Neuronal stem cell (in vitro differentiated cells): Measurements from ENCODE around the gene ATXN7.

ENCODE experiments used
- DNase-seq: peaks from one replicate; pipeline ENCODE4 v3.0.0-alpha.2; 2013; ENCODE audit warnings: low spot score
- H2AFZ ChIP-seq: one replicate; pipeline ENCODE4 v1.6.1; 2013; ENCODE audit warnings: mild to moderate bottlenecking, low read length, inconsistent platforms
- H2AK5ac ChIP-seq: 2 replicates; pipeline ENCODE4 v1.6.1; 2013; ENCODE audit warnings: low read depth, mild to moderate bottlenecking, inconsistent platforms, low read length, moderate library complexity, mixed read lengths
- H2BK120ac ChIP-seq: 2 replicates; pipeline ENCODE4 v1.6.1; 2013; ENCODE audit warnings: low read depth, mild to moderate bottlenecking, inconsistent platforms, low read length, moderate library complexity, mixed read lengths
- H2BK12ac ChIP-seq: one replicate; pipeline ENCODE4 v1.6.1; 2013; ENCODE audit warnings: low read length, inconsistent platforms
- H2BK15ac ChIP-seq: 2 replicates; pipeline ENCODE4 v1.6.1; 2013; ENCODE audit warnings: mild to moderate bottlenecking, low read length, inconsistent platforms, mixed read lengths
- H2BK5ac ChIP-seq: one replicate; pipeline ENCODE4 v1.6.1; 2013; ENCODE audit warnings: inconsistent platforms, mild to moderate bottlenecking, low read length, moderate library complexity
- H3K14ac ChIP-seq: one replicate; pipeline ENCODE4 v1.6.1; 2013; ENCODE audit warnings: low read length, inconsistent platforms
- H3K18ac ChIP-seq: 2 replicates; pipeline ENCODE4 v1.6.1; 2013; ENCODE audit warnings: low read length, inconsistent platforms
- H3K23ac ChIP-seq: 2 replicates; pipeline ENCODE4 v1.6.1; 2013; ENCODE audit warnings: low read depth, mild to moderate bottlenecking, mixed read lengths, low read length, inconsistent platforms; ENCODE audit not compliant: poor library complexity
- H3K27ac ChIP-seq: replicated peaks from 3 replicates; pipeline ENCODE4 v1.5.1; 2013; ENCODE audit warnings: low read length, inconsistent platforms
- H3K27me3 ChIP-seq, 3 experiments: 2 replicates each; pipeline ENCODE4 v1.6.1; 2013; ENCODE audit warnings: low read length in 3 of 3, mild to moderate bottlenecking in 2 of 3, inconsistent platforms in 1 of 3, low read depth in 1 of 3, mixed read lengths in 1 of 3, moderate library complexity in 1 of 3; ENCODE audit not compliant: control insufficient read depth in 3 of 3, insufficient read depth in 3 of 3
- H3K36me3 ChIP-seq, 2 donors: replicated peaks in 1 of 2; 2 replicates each; pipeline ENCODE4 v1.6.1; 2013; ENCODE audit warnings: low read length in 2 of 2; ENCODE audit not compliant: control insufficient read depth in 2 of 2, insufficient read depth in 2 of 2
- H3K4ac ChIP-seq: 2 replicates; pipeline ENCODE4 v1.6.1; 2013; ENCODE audit warnings: inconsistent platforms, mild to moderate bottlenecking, low read length, moderate library complexity
- H3K4me1 ChIP-seq, 2 donors: 1 replicate in 1 of 2; 2 replicates in 1 of 2; pipeline ENCODE4 v1.6.1; 2013; ENCODE audit warnings: low read length in 2 of 2, low read depth in 1 of 2; ENCODE audit not compliant: control insufficient read depth in 2 of 2, insufficient read depth in 1 of 2
- H3K4me2 ChIP-seq: one replicate; pipeline ENCODE4 v1.6.1; 2013; ENCODE audit warnings: mild to moderate bottlenecking, low read length, inconsistent platforms; ENCODE audit not compliant: insufficient read depth, poor library complexity, severe bottlenecking
- H3K4me3 ChIP-seq, 2 donors: 2 replicates each; pipeline ENCODE4 v1.5.1; 2013; ENCODE audit warnings: low read length in 2 of 2, mild to moderate bottlenecking in 2 of 2, inconsistent platforms in 1 of 2, moderate library complexity in 1 of 2
- H3K79me1 ChIP-seq: one replicate; pipeline ENCODE4 v1.6.1; 2013; ENCODE audit warnings: low read depth, mild to moderate bottlenecking, inconsistent platforms, low read length, moderate library complexity
- H3K9ac ChIP-seq: one replicate; pipeline ENCODE4 v1.6.1; 2013; ENCODE audit warnings: mild to moderate bottlenecking, low read depth, low read length, inconsistent platforms; ENCODE audit not compliant: poor library complexity
- H3K9me3 ChIP-seq, 2 donors: replicated peaks in 1 of 2; 2 replicates each; pipeline versions ENCODE3 to v1.6.1; 2013; ENCODE audit warnings: low read length in 2 of 2, mild to moderate bottlenecking in 2 of 2, inconsistent platforms in 1 of 2, low read depth in 1 of 2, mixed read lengths in 1 of 2, moderate library complexity in 1 of 2; ENCODE audit not compliant: control insufficient read depth in 2 of 2, insufficient read depth in 1 of 2
- H4K8ac ChIP-seq: one replicate; pipeline ENCODE4 v1.6.1; 2013; ENCODE audit warnings: low read depth, mild to moderate bottlenecking, inconsistent platforms, low read length, moderate library complexity
- H4K91ac ChIP-seq: one replicate; pipeline ENCODE4 v1.6.1; 2013; ENCODE audit warnings: low read length, low read depth, mild to moderate bottlenecking, inconsistent platforms; ENCODE audit not compliant: poor library complexity
- WGBS, 2 donors: extraction: QIAGEN DNeasy Blood & Tissue Kit; methylation state at CpG; one replicate each; pipeline ENCODE4 v1.1.7; 2013; ENCODE audit warnings: missing lambda C conversion rate in 2 of 2, mixed read lengths in 1 of 2; ENCODE audit not compliant: insufficient read length in 2 of 2, insufficient replicate concordance in 1 of 2; ENCODE audit errors: extremely low coverage in 2 of 2; 5-methylcytosine and 5-hydroxymethylcytosine counted together

Gene ATXN7

DNA sequence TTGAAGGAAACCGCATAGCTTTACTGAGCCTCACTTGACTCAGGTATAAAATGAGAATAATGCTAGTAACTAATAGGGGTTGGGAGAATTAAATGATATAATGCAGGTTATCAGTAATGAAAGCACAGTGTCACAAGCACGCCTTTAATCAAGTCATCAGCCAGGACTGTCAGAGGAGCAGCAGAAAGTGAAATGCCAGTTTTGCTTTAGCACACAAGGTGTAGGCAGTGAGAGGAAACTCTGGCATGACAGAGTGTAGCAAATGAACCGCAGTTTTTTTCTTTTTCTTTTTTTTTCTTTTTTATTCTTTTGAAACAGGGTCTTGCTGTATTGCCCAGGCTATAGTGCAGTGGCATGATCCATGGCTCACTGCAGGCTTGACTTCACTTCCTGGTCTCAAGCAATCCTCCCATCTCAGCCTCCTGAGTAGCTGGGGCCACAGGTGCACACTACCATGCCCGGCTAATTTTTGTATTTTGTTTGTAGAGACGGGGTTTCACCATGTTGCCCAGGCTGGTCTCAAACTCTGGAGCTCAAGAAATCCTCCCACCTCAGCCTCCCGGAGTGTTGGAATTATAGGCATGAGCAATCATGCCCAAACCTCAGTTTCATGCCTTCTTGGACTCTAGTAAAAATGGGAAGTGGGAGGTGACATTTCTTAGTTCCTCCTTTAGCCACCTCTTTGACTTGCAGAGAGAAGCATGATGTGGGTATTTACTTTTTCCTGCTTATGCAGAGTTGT is 58.2 kb downstream of the ATXN7 start:
- Histone ChIP-seq H3K23ac (no peak overlapping the region), H3K9ac (no peak overlapping the region), H3K4me1 (no peaks in the 10 kb centered on the region), H3K4me2 (no peak overlapping the region), H2AK5ac (no peak overlapping the region), H3K27ac (no peak overlapping the region), H2BK5ac (no peak overlapping the region), H2BK120ac (no peak overlapping the region), H3K18ac (no peak overlapping the region), H3K4me3 (no peak overlapping the region), H3K27me3 (no peaks in the 10 kb centered on the region), H3K9me3 (peaks cover 5 to 23% of the 10 kb centered on the region in 2 donors), H2AFZ (no peak overlapping the region), H2BK12ac (no peak overlapping the region), H3K36me3 (peaks cover 31 to 93% of the 10 kb centered on the region in 2 donors), H4K8ac (no peak overlapping the region), H2BK15ac (no peak overlapping the region), H3K14ac (no peak overlapping the region), H3K79me1 (peaks cover 6% of the 10 kb centered on the region), H4K91ac (no peak overlapping the region), H3K4ac (no peak overlapping the region)
- no CpG with 5 or more reads among the region's 6 CpGs for WGBS, 2 donors
- DNase-seq: no peak

- H3K18ac ChIP-seq: no peak overlapping the region
- no CpG with 5 or more reads among the region's 2 CpGs for WGBS, 2 donors
- H2AK5ac ChIP-seq: no peak overlapping the region
- H3K36me3 ChIP-seq: peaks cover 28 to 86% of the 10 kb centered on the region in 2 donors
- H2BK15ac ChIP-seq: no peak overlapping the region
- no peak overlapping the region for H2BK5ac ChIP-seq
- H3K4me2 ChIP-seq: no peak overlapping the region
- H3K27ac ChIP-seq: no peak overlapping the region
- H4K8ac ChIP-seq: no peak overlapping the region
- H3K4ac ChIP-seq: no peak overlapping the region
- H2BK12ac ChIP-seq: no peak overlapping the region
- no peak overlapping the region for H3K4me3 ChIP-seq
- peaks cover 5 to 23% of the 10 kb centered on the region in 2 donors for H3K9me3 ChIP-seq
- no peak for DNase-seq
- H2BK120ac ChIP-seq: no peak overlapping the region
- H3K23ac ChIP-seq: no peak overlapping the region
- no peak overlapping the region for H4K91ac ChIP-seq
- H3K79me1 ChIP-seq: peaks cover 6% of the 10 kb centered on the region
- H3K27me3 ChIP-seq: no peaks in the 10 kb centered on the region
- peaks cover 0 to under 1% of the 10 kb centered on the region in 2 donors for H3K4me1 ChIP-seq
- no peak overlapping the region for H2AFZ ChIP-seq
- H3K9ac ChIP-seq: no peak overlapping the region
- H3K14ac ChIP-seq: no peak overlapping the region
Measured at GRCh38 chr3:63922491-63923199, 59.0 kb downstream of the ATXN7 start.

DNA sequence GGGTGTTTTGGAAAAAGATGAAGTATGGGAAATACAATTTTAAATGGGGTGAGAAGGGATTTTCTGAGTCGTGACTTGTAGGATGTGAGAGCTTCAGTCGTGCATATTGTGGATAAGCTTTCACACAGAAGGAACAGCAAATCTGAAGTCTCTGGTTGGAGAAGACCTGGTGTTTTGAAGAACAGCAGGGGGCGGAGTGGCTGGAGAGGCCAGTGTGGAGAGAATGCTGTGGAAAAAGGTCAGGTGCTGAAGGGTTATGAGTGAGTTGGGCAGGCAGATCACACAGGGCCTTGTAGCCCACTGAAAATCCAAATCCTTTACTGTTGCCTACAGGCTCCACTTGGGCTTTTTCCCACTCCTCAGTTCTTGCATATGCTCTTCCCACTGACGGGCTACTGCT is 62.6 kb downstream of the ATXN7 start:
- no peak overlapping the region for H4K8ac ChIP-seq

More for the DNA sequence above, 62.6 kb downstream of the ATXN7 start:
- Histone ChIP-seq H2BK12ac (no peak overlapping the region), H3K4me1 (peaks cover 0 to 1% of the 10 kb centered on the region in 2 donors), H3K27me3 (no peaks in the 10 kb centered on the region), H3K9ac (no peak overlapping the region), H2BK5ac (no peak overlapping the region), H3K14ac (no peak overlapping the region), H3K18ac (no peak overlapping the region), H3K23ac (no peak overlapping the region), H4K91ac (no peak overlapping the region), H3K4ac (no peak overlapping the region), H2AK5ac (no peak overlapping the region), H2BK120ac (no peak overlapping the region), H3K4me2 (no peak overlapping the region), H2BK15ac (no peak overlapping the region), H3K79me1 (peaks cover 4% of the 10 kb centered on the region), H3K36me3 (peaks cover 20 to 55% of the 10 kb centered on the region in 2 donors), H3K9me3 (peaks cover 5 to 23% of the 10 kb centered on the region in 2 donors), H3K27ac (no peak overlapping the region), H2AFZ (no peak overlapping the region), H3K4me3 (no peak overlapping the region)
- DNase-seq: no peak
- 100% methylated on average over 1 of the region's 4 CpGs; no CpG with 5 or more reads in 1 of the 2 donors for WGBS, 2 donors
